A549 (cell line): ENCODE measurements around the gene C2orf78. TPM values are rescaled to one million over a fixed set of nuclear protein-coding genes. Genes with fewer than 3 reads are reported as not detected.
A peak's percentile ranks its signal among the peaks of the same experiment; 100 is the strongest.

ENCODE experiments used
- ATAC-seq, 2 experiments: fragments of 200-7000 bp in 1 of 2; fragments of >200 bp in 1 of 2; cut with Nextera tagmentation in 1 of 2; cut with Tn5 transposase in 1 of 2; 3 replicates each; pipeline versions ENCODE4 v1.8.0 to v1.9.1; 2018 to 2020; ENCODE audit warnings: mild to moderate bottlenecking in 1 of 2, moderate library complexity in 1 of 2
- CTCF ChIA-PET: fragments of 300-600 bp; sonication (Branson Sonifier 250); formaldehyde crosslinking; extraction: SDS; loops from one replicate; lab custom pipeline; 2021; ENCODE audit warnings: antibody characterized with exemption, inconsistent platforms; lab: Yijun Ruan, JAX
- POLR2A ChIA-PET: fragments of 350-600 bp; formaldehyde crosslinking; extraction: SDS; loops from one replicate; lab custom pipeline; 2021; ENCODE audit warnings: antibody characterized with exemption, inconsistent platforms; lab: Yijun Ruan, JAX
- DNase-seq, 2 experiments: peaks; one replicate each; pipeline versions ENCODE4 v3.0.0 to v3.0.0-alpha.2; 2011 to 2016; ENCODE audit warnings: low read depth in 1 of 2, low spot score in 1 of 2
- FAIRE-seq: peaks from 2 replicates; lab custom pipeline; 2011; peaks lifted over from hg19 to GRCh38; lab: Jason Lieb, UNC
- H3K27ac ChIP-seq, 2 experiments: fragments of >200 bp; sonication (Bioruptor Twin); formaldehyde crosslinking; 3 replicates each; pipeline ENCODE4 v1.5.1; 2016 to 2017
- H3K4me1 ChIP-seq: fragments of >200 bp; sonication (Bioruptor Twin); formaldehyde crosslinking; 3 replicates; pipeline ENCODE4 v1.6.1; 2016
- H3K4me2 ChIP-seq: fragments of >200 bp; sonication (Bioruptor Twin); formaldehyde crosslinking; 3 replicates; pipeline ENCODE4 v1.6.1; 2016
- H3K4me3 ChIP-seq: fragments of >200 bp; sonication (Bioruptor Twin); formaldehyde crosslinking; 3 replicates; pipeline ENCODE4 v1.5.1; 2016
- H3K9me3 ChIP-seq: fragments of >200 bp; sonication (Bioruptor Twin); formaldehyde crosslinking; 3 replicates; pipeline ENCODE4 v1.6.1; 2016
- CEBPB ChIP-seq, 2 experiments: fragments of >200 bp in 1 of 2; sonication (Bioruptor Twin) in 1 of 2; formaldehyde crosslinking in 1 of 2; IDR thresholded peaks; 2 replicates each; pipeline ENCODE4 v1.6.1; 2012 to 2016
- ELK1 ChIP-seq: fragments of 150-350 bp; IDR thresholded peaks from 2 replicates; pipeline ENCODE4 v1.6.1; 2014; ENCODE audit warnings: low read depth, mild to moderate bottlenecking, low read length
- FOSB ChIP-seq: fragments of 250-450 bp; sonication (Bioruptor Pico); IDR thresholded peaks from 2 replicates; pipeline ENCODE4 v1.5.0; 2020; ENCODE audit warnings: mild to moderate bottlenecking, moderate library complexity
- FOSL2 ChIP-seq, 2 experiments: fragments of 450-650 bp in 1 of 2; fragments of >200 bp in 1 of 2; sonication (Bioruptor Twin) in 1 of 2; formaldehyde crosslinking; IDR thresholded peaks; 2 replicates each; pipeline versions ENCODE4 v1.5.0 to v1.6.1; 2016 to 2020; ENCODE audit warnings: mild to moderate bottlenecking in 1 of 2, moderate library complexity in 1 of 2
- HDAC2 ChIP-seq: fragments of 200-600 bp; sonication (generic); IDR thresholded peaks from 2 replicates; pipeline ENCODE4 v1.6.1; 2016
- HEYL ChIP-seq: fragments of 250-450 bp; sonication (Bioruptor Pico); IDR thresholded peaks from 2 replicates; pipeline ENCODE4 v1.8.0; 2021; ENCODE audit warnings: mild to moderate bottlenecking, moderate library complexity
- MAZ ChIP-seq: fragments of 150-350 bp; IDR thresholded peaks from 2 replicates; pipeline ENCODE4 v1.6.1; 2014; ENCODE audit warnings: antibody characterized with exemption, low read depth, low read length, borderline replicate concordance
- MYC ChIP-seq: IDR thresholded peaks from 2 replicates; pipeline ENCODE4 v1.6.1; 2012; ENCODE audit warnings: mild to moderate bottlenecking, inconsistent platforms, low read length, improper control_type of control experiment, borderline replicate concordance
- NR3C1 ChIP-seq: fragments of >200 bp; sonication (Bioruptor Twin); formaldehyde crosslinking; IDR thresholded peaks from 3 replicates; pipeline ENCODE4 v1.6.1; 2017
- RAD21 ChIP-seq, 2 experiments: fragments of >200 bp in 1 of 2; sonication (Bioruptor Twin) in 1 of 2; formaldehyde crosslinking in 1 of 2; IDR thresholded peaks in 1 of 2; conservative IDR thresholded peaks in 1 of 2; 2 replicates in 1 of 2; 3 replicates in 1 of 2; pipeline ENCODE4 v1.6.1; 2012 to 2018; ENCODE audit warnings: inconsistent platforms in 1 of 2
- RFX5 ChIP-seq: fragments of 450-650 bp; IDR thresholded peaks from 2 replicates; pipeline ENCODE4 v1.7.1; 2014; ENCODE audit warnings: antibody characterized with exemption, mild to moderate bottlenecking, moderate library complexity
- SMC3 ChIP-seq: fragments of >200 bp; sonication (Bioruptor Twin); formaldehyde crosslinking; IDR thresholded peaks from 3 replicates; pipeline ENCODE4 v1.6.1; 2018; ENCODE audit warnings: inconsistent platforms
- SREBF2 ChIP-seq: fragments of 450-650 bp; IDR thresholded peaks from 2 replicates; pipeline ENCODE4 v1.6.1; 2014; ENCODE audit warnings: mild to moderate bottlenecking, moderate library complexity
- USF2 ChIP-seq: fragments of 450-650 bp; IDR thresholded peaks from 2 replicates; pipeline ENCODE4 v1.6.1; 2014; ENCODE audit warnings: antibody characterized with exemption
- WGBS: methylation state at CpG from one replicate; pipeline ENCODE4 v1.1.6; 2017; ENCODE audit errors: missing lambda C conversion rate; 5-methylcytosine and 5-hydroxymethylcytosine counted together
- polyA plus RNA-seq, 4 experiments: library from polyadenylated mRNA; depleted of rRNA in 3 of 4; stranded (reverse); fragments of >200 nt; fragmentation: RNase III in 1 of 4; extraction: RNeasy Plus Mini Kit Qiagen cat#74134 plus additional on column Dnase treatment in 1 of 4; gene quantifications; 2 replicates in 3 of 4; 3 replicates in 1 of 4; pipeline ENCODE4 v1.2.3, GENCODE V29; 2011 to 2017
- TF ChIP-seq, protein P1 (sequence below): fragments of >200 bp; sonication (Bioruptor Twin); formaldehyde crosslinking; IDR thresholded peaks from 2 replicates; pipeline ENCODE4 v1.6.1; 2016
- TF ChIP-seq, protein P2 (sequence below): IDR thresholded peaks from 2 replicates; pipeline ENCODE4 v1.6.1; 2012

The C2orf78 gene
- polyA plus RNA-seq, 2 of the 4 experiments (the other 2 are of a cell fraction): not detected

DNA sequence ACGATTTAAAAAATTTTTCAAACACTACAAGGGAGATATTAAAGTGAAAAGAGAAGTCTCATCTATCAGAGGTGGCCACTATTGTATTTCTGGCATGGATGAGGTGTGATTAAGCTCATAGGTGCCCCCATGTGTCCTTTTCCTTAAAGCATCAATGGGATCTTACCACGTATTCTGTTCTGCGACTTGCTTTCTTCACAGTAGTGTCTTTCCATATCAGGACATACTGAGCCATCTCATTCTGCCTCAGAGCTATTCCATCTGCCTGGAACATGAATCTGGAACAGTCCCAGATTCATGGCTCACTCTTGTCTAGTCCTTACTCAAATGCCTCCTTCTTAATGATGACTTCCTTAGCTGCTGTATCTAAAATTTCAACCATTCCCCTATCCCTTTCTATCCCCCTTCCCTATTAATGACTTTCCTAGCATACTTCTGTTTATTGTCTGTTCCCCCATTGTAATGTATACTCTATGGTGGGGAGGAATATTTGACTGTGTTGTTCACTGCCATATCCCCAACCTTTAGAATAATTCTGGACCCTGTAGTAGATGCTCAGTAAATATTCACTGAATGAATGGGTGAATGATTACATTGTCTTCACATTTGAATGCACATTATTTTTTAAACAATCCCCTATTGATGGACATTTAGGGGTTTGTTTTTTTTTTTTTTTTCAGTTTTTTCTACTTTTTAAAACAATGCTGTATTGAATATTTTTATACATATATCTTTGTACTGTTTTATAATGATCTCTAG, 55.8 kb downstream of the C2orf78 start:
- no peak overlapping the region for H3K4me2 ChIP-seq
- CTCF ChIA-PET: interaction anchor here (1.1 to 8.8 kb wide), 3 partner anchors 12 to 16 kb away, joined by 5 to 38 read pairs (median 10); partner anchors contain the start of gene STAMBP
- no peak overlapping the region for H3K4me3 ChIP-seq

DNA sequence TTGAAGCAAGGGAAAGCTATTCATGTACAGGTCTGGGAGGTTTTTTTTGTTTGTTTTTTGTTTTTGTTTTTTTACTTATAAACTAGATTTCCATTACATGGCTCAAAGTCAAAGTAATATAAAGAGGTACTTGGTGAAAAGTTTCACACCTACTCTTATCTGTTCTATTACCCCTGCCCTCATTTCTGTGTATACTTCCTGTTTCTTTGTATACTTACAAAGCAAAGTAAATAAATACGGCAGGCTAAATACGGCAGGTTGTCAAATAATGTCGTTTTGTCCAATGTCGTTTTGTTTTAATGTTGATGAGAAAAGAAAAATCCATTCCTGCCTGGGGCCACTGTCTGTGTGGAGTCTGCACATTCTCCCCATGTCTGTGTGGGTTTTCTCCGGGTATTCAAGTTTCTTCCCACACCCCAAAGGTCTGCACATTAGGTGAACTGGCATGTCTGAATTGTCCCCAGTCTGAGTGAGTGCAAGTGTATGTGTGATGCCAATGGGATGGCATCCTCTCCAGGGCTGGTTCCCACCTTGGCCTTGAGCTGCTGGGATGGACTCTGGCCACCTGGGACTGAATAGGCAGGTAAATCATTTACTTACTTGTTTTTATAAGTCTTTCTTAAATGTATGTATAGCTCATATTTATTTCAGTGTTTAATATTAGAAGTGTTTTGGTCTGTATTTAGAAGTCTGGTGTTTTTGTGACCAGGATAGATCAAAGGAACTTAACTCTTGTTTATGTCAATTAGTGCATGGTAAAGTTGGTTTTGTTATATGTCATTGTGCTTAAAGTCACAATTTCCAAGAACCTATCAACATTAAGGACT, 58.1 kb downstream of the C2orf78 start:
- Histone ChIP-seq H3K4me1 (peaks cover 15% of the 10 kb centered on the region), H3K9me3 (no peaks in the 10 kb centered on the region), H3K4me3 (no peak overlapping the region)
- CTCF ChIA-PET: interaction anchor here (0.7 to 8.8 kb wide), 6 partner anchors 11 to 468 kb away, joined by 3 to 38 read pairs (median 4); no protein-coding TSS in a partner anchor
- WGBS: 62% methylated on average over 5 of the region's 5 CpGs
- TF ChIP-seq MAZ: no peak
- TF ChIP-seq, all 56 proteins: peak for 0
- peak in 1 of 2 experiments; percentile 24 for DNase-seq
- no peak for FAIRE-seq
- H3K27ac ChIP-seq: no peak overlapping the region
- peak in 1 of 2 experiments; percentile 60; a peak in 3 of 6 replicates for ATAC-seq
- H3K4me2 ChIP-seq: peak overlapping the region; percentile 32
- POLR2A ChIA-PET: no interaction called here

More for the DNA sequence above, 55.8 kb downstream of the C2orf78 start:
- 70% methylated on average over 3 of the region's 3 CpGs for WGBS
- TF ChIP-seq ELK1: no peak
- peak in 1 of 2 experiments; percentile 16; a peak in 1 of 5 replicates for TF ChIP-seq RAD21 (conservative IDR thresholded peaks at IDR 0.05 in 1 of 2, IDR thresholded peaks at IDR 0.05 in 1 of 2)
- Histone ChIP-seq H3K27ac (no peak overlapping the region), H3K4me1 (peaks cover 15% of the 10 kb centered on the region), H3K9me3 (no peaks in the 10 kb centered on the region)
- no peak for DNase-seq
- no peak for ATAC-seq
- no peak for FAIRE-seq
- POLR2A ChIA-PET: interaction anchor here (1.3 to 1.4 kb wide), 2 partner anchors 11 to 339 kb away, joined by 4 to 10 read pairs; partner anchors contain the start of genes MOB1A and STAMBP

DNA sequence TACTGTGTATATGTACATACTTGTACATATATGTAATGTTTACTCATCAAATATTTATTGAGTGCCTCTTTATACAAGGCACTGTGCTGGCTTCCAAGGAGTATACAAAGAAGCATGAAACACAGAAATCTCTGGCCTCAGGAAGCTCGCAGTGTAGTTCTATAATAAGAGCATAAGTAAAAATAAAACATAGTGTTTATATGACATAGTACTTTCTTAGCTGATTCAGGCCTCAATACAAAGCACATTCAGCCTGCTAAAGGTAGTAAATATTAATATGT, 58.7 kb downstream of the C2orf78 start:
- ATAC-seq: peak in 1 of 2 experiments; percentile 63; a peak in 3 of 6 replicates
- FAIRE-seq: no peak
- Histone ChIP-seq H3K4me2 (peak overlapping the region; percentile 32; the same call in 2 of the 3 replicates), H3K27ac (no peak overlapping the region), H3K9me3 (no peaks in the 10 kb centered on the region), H3K4me1 (peaks cover 15% of the 10 kb centered on the region), H3K4me3 (no peak overlapping the region)
- no peak for DNase-seq
- TF ChIP-seq RFX5 (no peak), HEYL (CRISPR knock-in tag) (no peak), SREBF2 (no peak), FOSB (CRISPR knock-in tag) (no peak), NR3C1 (no peak), ELK1 (no peak), FOSL2 (IDR thresholded peaks at IDR 0.05) (no peak), FOSL2 (CRISPR knock-in tag; IDR thresholded peaks at IDR 0.05) (no peak), CEBPB (IDR thresholded peaks at IDR 0.05) (no peak), MYC (no peak), HDAC2 (no peak), SMC3 (no peak), RAD21 (conservative IDR thresholded peaks at IDR 0.05 in 1 of 2, IDR thresholded peaks at IDR 0.05 in 1 of 2) (no peak), USF2 (no peak)
- TF ChIP-seq, protein P1, sequence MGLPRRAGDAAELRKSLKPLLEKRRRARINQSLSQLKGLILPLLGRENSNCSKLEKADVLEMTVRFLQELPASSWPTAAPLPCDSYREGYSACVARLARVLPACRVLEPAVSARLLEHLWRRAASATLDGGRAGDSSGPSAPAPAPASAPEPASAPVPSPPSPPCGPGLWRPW: no peak
- TF ChIP-seq, protein P2, sequence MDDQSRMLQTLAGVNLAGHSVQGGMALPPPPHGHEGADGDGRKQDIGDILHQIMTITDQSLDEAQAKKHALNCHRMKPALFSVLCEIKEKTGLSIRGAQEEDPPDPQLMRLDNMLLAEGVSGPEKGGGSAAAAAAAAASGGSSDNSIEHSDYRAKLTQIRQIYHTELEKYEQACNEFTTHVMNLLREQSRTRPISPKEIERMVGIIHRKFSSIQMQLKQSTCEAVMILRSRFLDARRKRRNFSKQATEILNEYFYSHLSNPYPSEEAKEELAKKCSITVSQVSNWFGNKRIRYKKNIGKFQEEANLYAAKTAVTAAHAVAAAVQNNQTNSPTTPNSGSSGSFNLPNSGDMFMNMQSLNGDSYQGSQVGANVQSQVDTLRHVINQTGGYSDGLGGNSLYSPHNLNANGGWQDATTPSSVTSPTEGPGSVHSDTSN: no peak
- ChIA-PET POLR2A (no interaction called here), CTCF (interaction anchor here (0.8 to 8.8 kb wide), 5 partner anchors 10 to 26 kb away, joined by 3 to 38 read pairs (median 4); no protein-coding TSS in a partner anchor)
- WGBS: 25% methylated on average over 1 of the region's 1 CpG
